Activated gamma-delta T cell treated with anti-CD3 and anti-CD28 coated beads, Interleukin-2, amount 50 U/mL, for 16 hours (primary cell): ENCODE data around the gene VWF.
"Not testable (repeated sequence)": the region's sequence is repeated elsewhere in the genome, so short reads cannot be mapped to it uniquely, and the experiment has no call there.

Source experiments
- DNase-seq: peaks from one replicate; pipeline ENCODE4 v3.0.0-alpha.2; 2020; ENCODE audit warnings: low read depth

VWF gene

GRCh38 chr12:6104027-6104426 is 20.4 kb downstream of the VWF start:
- DNase-seq, result no peak

- not testable (repeated sequence) for DNase-seq
Observed at GRCh38 chr12:6102021-6102420, 22.4 kb downstream of the VWF start.

- DNase-seq, result no peak
Observed at GRCh38 chr12:6099316-6099715, 25.2 kb downstream of the VWF start.

- DNase-seq, result no peak
Observed at GRCh38 chr12:6097411-6097810, 27.1 kb downstream of the VWF start.

- no peak for DNase-seq
Observed at GRCh38 chr12:6096527-6096926, 27.9 kb downstream of the VWF start.

GRCh38 chr12:6095269-6095668 is 29.2 kb downstream of the VWF start:
- DNase-seq, result no peak

GRCh38 chr12:6093764-6094163 is 30.7 kb downstream of the VWF start:
- no peak for DNase-seq

- DNase-seq, result no peak
Observed at GRCh38 chr12:6092784-6093722, 31.4 kb downstream of the VWF start.

DNA sequence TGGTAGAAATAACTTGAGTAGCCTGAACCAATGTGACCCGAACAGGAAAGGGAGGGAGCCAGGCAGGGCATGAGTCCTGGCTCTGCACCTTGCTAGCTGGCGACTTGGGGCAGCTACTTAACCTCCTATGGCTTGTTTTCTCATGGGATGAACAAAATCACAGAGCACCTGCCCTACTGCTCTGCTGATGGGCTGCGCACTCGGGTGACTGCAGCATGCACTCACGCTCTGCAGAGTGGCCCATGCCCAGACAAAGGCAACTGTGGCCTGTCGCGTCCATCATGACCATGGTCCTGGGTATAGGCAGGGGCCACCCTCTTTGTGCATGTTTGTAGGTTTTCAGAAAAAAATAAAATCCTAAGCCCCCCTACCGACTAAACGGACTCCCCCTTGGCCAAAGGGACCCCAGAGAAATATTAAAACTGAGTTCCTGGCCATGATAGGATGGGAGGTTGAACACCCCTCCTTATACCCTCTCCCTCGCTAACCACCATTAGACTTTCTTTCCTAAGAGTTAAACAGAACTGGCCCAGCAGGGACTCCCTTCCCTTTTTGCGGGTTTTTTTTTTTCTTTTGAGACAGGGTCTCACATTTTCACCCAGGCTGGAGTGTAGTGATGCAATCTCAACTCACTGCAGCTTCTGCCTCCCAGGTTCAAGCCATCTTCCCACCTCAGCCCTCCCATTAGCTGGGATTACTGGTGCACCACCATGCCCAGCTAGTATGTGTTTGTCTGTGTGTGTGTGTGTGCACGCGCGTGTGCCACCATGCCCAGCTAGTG is 32.5 kb downstream of the VWF start:
- no peak for DNase-seq

GRCh38 chr12:6090803-6091202 is 33.7 kb downstream of the VWF start:
- no peak for DNase-seq

DNA sequence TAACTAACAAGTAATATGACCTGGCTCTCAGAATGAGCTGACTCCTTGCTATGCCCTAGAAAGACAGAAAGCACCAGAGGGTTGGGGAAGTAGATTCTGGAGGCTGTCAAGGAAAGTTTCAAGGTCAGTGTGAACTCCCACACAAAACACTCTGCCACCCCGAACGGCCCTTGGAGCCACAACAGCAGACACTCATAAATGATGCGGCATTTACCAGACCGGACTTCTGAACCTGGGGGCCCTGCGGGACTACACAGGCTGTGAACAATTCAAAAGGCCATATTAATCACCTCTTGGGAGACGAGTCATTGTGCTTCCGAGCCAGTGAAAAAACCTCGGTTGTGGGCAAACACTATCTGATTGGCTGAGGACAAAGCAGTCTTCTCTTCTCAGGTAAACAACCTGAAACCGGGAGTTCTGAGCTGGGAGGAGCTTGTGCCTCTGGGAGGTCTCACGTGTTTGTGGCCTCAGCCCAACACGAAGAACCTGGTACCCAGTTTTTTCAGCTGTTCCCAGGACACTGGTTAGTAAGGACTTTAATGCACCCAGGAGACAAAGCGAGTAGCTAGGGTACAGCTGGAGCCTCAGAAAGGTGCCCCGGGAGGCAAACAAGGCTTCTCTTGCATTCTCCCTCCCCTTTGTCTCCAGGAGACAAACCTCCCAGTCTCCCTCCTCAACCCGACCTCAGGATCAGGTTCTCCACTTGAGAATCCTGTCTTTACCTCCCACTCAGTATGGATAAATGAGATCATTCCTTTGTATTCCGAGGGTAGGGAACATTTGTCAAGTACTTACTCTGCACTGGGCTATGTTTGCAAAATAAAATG is 35.3 kb downstream of the VWF start:
- no peak for DNase-seq

DNA sequence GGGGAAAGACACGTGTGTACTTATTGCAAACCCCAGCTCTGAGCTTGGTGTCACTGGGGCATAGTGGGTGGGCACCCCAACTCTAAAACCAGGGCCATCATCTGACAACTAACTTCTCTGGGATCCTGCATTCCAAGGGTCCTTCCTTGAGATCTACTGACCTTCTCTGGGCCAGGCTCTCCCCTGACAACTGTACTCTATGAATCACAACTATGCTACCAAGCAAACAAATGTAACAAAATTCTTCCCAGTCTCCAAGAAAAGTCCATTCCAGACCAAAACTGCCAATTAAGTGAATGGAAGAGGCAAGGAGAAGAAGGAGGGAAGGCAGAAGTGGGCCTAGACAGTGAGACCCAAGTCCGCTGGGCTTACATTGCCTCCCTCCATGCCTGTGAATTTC is 38.2 kb downstream of the VWF start:
- no peak for DNase-seq

- DNase-seq, result no peak
Observed at GRCh38 chr12:6085841-6086240, 38.6 kb downstream of the VWF start.

- no peak for DNase-seq
Observed at GRCh38 chr12:6084969-6085450, 39.5 kb downstream of the VWF start.

- no peak for DNase-seq
Observed at GRCh38 chr12:6084261-6084968, 40.1 kb downstream of the VWF start.

DNA sequence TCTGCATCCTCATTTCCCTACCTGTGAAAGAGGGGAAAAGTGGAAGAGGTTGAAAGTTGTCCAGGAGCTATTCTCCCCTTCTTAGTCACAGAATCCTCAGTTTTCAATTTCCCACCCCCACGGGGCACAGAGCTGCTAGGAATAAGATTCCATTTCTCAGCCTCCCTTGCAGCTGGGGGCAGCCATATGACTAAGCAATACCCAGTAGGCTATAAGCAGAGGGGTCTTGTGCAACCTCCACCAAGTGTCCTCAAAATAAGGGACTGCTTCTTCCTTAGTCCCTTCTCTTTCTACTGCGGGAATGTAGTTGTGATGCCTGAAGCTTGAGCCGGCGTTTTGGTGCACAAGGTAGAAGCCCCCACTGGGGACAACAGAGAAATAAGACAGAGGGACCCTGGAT is 40.9 kb downstream of the VWF start:
- DNase-seq, result no peak

DNA sequence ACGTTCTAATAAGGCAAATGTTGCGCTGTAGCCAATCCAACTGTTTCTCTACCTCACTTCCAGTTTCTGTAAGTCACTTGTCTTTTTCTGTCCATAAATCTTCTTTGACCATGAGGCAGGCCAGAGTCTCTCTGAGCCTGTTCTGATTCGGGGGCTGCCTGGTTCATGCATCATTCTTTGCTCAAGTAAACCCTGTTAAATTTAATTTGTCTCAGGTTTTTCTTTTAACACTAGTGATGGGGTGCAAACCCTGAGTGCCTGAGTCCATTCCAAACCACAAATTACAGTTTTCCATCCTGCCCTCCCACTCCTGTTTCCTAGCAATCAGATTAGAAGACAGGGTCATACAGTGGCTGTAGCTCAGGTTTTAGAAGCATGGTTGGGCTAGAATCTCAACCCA is 41.9 kb downstream of the VWF start:
- no peak for DNase-seq

DNA sequence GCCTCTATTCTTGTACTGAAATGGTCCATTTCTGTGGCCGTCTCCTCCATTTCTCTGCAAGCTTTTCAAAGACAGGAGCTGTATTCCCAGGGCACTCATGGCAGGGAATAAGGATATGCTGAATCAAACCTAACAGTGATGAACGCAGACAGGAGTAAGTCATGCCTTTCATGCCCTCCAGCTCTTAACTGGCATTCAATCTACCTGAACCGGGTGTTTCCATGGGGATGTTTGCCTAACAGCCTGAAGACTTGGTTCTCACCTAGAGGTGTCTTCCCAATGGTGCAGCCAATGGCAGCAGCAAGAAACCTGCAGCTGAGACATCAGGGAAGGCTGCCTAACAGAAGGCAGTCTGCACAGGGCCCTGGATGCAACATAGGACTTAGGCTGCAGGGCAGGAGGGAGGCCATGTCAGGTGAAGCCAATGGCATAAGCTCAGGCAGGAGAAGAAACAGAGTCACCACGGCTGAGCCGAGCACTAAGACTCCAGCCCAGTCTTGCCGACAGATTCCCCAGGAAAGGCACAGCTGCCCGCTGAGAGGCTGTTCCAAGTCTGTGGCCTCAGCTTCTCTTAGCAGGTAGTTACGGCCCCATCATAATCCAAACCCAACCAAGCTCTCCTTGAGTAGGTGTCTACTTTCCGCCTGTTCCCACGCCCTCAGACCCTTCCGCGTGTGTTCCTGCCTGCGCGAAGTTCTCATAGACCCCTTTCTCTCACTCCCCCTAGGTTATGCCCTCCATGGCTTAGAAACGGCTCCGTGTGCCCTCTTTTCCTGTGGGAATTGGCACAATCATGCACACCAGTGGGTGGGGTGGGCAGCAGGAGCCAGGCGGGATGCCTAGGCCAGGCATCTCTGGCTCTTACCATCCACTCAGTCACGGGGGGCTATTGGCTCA is 44.1 kb downstream of the VWF start:
- DNase-seq, result no peak

DNA sequence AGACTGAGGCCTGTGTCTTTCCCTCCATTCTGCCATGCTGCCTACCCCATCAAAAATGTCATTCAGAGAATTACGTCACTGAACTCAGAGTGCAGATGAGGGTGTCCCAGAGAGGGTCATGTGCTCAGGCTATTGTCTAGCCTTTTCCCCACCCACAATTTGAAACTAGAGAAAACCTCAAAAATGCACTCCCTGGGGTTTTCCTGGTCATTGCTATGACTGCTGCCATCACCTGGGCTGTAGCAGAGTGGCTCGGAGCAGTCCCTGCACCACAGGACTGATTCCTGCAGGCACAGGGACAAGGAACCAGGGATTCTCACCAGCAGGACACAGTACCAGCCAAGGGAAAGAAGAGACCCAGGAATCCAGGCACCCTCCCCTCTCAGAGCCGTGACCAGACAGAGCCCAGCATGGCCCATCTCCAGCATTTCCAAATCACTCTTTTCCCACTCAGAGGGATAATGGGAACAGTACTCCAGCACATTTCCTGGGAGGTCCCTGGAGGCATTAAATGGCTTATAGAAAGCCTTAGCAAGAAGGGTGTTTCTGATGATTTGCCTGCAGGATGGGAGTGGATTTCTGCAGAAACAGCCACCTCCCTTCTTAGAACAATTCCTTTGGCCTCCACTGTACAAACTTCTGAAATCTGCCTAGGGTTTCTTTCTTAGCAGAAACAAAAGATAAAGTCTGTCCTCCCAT is 45.9 kb downstream of the VWF start:
- DNase-seq, result no peak

GRCh38 chr12:6077692-6078083 is 46.8 kb downstream of the VWF start:
- DNase-seq, result no peak
